Stomach (tissue), 9 donors: ENCODE data around the gene DYNLT1. TPM values are rescaled to one million over a fixed set of nuclear protein-coding genes. Genes with fewer than 3 reads are reported as not detected.
"Not testable (repeated sequence)": the region's sequence is repeated elsewhere in the genome, so short reads cannot be mapped to it uniquely, and the experiment has no call there.

Experiments used
- DNase-seq, 2 donors: peaks; one replicate each; pipeline versions ENCODE4 v3.0.0 to v3.0.0-alpha.2; 2013 to 2019
- H3K27ac ChIP-seq, 5 donors: fragments of 200-600 bp in 4 of 5; sonication (generic) in 4 of 5; one replicate each; pipeline ENCODE4 v1.5.1; 2013 to 2019; ENCODE audit warnings: mild to moderate bottlenecking in 1 of 5, moderate library complexity in 1 of 5
- H3K27me3 ChIP-seq, 3 donors: fragments of 200-600 bp; sonication (generic); one replicate each; pipeline ENCODE4 v1.5.1; 2017 to 2019; ENCODE audit warnings: mixed run types in 1 of 3
- H3K36me3 ChIP-seq, 4 donors: fragments of 200-600 bp; sonication (generic); 1 replicate in 3 of 4; 2 replicates in 1 of 4; pipeline ENCODE4 v1.5.1; 2016 to 2019
- H3K4me1 ChIP-seq, 4 donors: fragments of 200-600 bp; sonication (generic); one replicate each; pipeline ENCODE4 v1.5.1; 2016 to 2019
- H3K4me3 ChIP-seq, 4 donors: fragments of 200-600 bp; sonication (generic) in 3 of 4; one replicate each; pipeline ENCODE4 v1.5.1; 2016 to 2019; ENCODE audit warnings: mild to moderate bottlenecking in 1 of 4
- H3K9me3 ChIP-seq, 4 donors: fragments of 200-600 bp; sonication (generic); one replicate each; pipeline ENCODE4 v1.5.1; 2016 to 2019
- EP300 ChIP-seq: sonication (generic); formaldehyde crosslinking; IDR thresholded peaks from one replicate; pipeline ENCODE4 v1.6.1; 2017; ENCODE audit warnings: antibody characterized with exemption
- POLR2A ChIP-seq, 4 donors: fragments of 450-650 bp; IDR thresholded peaks; one replicate each; pipeline ENCODE4 v1.6.1; 2016; ENCODE audit warnings: antibody characterized with exemption in 4 of 4, control low read depth in 2 of 4, mild to moderate bottlenecking in 1 of 4, moderate library complexity in 1 of 4
- POLR2AphosphoS5 ChIP-seq, 3 donors: sonication (generic); formaldehyde crosslinking; IDR thresholded peaks; one replicate each; pipeline ENCODE4 v1.6.1; 2016; ENCODE audit warnings: antibody characterized with exemption in 3 of 3
- WGBS, 5 donors: extraction: QIAGEN DNeasy Blood & Tissue Kit in 3 of 5; methylation state at CpG; one replicate each; pipeline versions ENCODE4 v1.1.5 to v1.1.7; 2013 to 2018; 5-methylcytosine and 5-hydroxymethylcytosine counted together
- intact Hi-C: fragments of 100-400 bp; cut with DNase I; formaldehyde crosslinking; loops from one replicate; pipeline ENCODE4 v1.15.1; 2023; ENCODE audit warnings: low total_unique reads
- polyA plus RNA-seq, 3 donors: library from polyadenylated mRNA; stranded (reverse); fragments of 200-250 nt; gene quantifications; one replicate each; pipeline ENCODE4 v1.2.3, GENCODE V29; 2013
- total RNA-seq, 5 donors: library from RNA; depleted of rRNA; stranded (reverse); fragments of >200 nt; gene quantifications; one replicate each; pipeline versions ENCODE4 v1.1.0 to v1.2.3, GENCODE V29; 2014 to 2016
- TF ChIP-seq, protein P1 (sequence below), 7 experiments: fragments of 450-650 bp in 4 of 7; fragments of 200-600 bp in 3 of 7; sonication (generic) in 3 of 7; IDR thresholded peaks; one replicate each; pipeline ENCODE4 v1.5.1; 2016 to 2019; ENCODE audit warnings: antibody characterized with exemption in 7 of 7, control low read depth in 2 of 7, mild to moderate bottlenecking in 1 of 7
- donor health status: healthy with polysubstance abuse.
- donor health status: Bipolar disorder and iron deficiency.
- donor health status: healthy.

Gene DYNLT1
- total and polyA plus RNA-seq, 8 donors = 5.8 to 294 (median 144) TPM

DNA sequence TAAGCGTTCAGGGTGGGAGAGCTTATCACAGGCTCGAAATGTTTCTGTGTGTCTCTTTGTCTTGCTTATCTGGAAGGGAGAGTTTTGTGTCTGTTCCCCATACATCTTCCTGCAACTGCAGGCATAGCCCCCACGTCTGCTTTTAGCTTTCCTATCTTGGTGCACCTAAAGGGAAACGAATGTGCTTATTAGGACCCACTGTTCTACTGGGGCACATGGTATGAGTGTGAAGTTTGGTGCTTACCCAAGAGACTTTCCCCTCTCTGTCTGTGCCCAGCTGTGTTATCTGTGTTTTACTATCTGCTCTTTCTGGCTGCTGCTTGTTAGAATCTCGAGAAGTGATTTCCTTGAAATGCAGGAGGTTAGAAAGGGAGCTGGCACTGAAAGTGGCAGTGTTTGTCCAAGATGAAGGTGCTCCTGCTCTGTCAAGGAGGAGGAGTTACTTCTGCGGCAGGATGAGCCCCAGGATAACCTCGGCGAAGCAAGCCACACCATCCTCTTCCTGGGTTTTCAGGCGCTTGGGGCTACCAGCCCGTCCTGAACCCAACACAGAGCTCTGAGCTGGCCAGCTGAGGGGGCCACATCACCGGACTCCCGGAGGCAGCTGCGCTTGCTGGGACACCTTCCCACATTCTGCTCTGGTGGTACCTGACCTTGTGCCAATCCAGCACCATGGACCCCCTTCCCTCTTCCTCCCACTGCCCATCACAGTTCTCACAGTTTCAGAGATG, 23.4 kb downstream of the DYNLT1 start:
- no peak for TF ChIP-seq POLR2A (IDR thresholded peaks at IDR 0.05)
- TF ChIP-seq EP300 = no peak
- no peak for TF ChIP-seq POLR2AphosphoS5 (IDR thresholded peaks at IDR 0.05)
- TF ChIP-seq, protein P1, sequence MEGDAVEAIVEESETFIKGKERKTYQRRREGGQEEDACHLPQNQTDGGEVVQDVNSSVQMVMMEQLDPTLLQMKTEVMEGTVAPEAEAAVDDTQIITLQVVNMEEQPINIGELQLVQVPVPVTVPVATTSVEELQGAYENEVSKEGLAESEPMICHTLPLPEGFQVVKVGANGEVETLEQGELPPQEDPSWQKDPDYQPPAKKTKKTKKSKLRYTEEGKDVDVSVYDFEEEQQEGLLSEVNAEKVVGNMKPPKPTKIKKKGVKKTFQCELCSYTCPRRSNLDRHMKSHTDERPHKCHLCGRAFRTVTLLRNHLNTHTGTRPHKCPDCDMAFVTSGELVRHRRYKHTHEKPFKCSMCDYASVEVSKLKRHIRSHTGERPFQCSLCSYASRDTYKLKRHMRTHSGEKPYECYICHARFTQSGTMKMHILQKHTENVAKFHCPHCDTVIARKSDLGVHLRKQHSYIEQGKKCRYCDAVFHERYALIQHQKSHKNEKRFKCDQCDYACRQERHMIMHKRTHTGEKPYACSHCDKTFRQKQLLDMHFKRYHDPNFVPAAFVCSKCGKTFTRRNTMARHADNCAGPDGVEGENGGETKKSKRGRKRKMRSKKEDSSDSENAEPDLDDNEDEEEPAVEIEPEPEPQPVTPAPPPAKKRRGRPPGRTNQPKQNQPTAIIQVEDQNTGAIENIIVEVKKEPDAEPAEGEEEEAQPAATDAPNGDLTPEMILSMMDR (IDR thresholded peaks at IDR 0.05) = no peak
- peaks cover 0 to 18% (median 3%) of the 10 kb centered on the region in 4 donors for H3K4me1 ChIP-seq
- WGBS, 5 donors = 73 to 83% (median 77%) methylated on average over 10 to 13 of the region's 13 CpGs
- no peaks in the 10 kb centered on the region for H3K9me3 ChIP-seq
- no peak overlapping the region for H3K4me3 ChIP-seq
- H3K36me3 ChIP-seq = peaks cover 37 to 80% (median 70%) of the 10 kb centered on the region in 4 donors
- intact Hi-C loops = no loop called here
- no peak overlapping the region for H3K27ac ChIP-seq
- DNase-seq = no peak
- H3K27me3 ChIP-seq = no peaks in the 10 kb centered on the region

DNA sequence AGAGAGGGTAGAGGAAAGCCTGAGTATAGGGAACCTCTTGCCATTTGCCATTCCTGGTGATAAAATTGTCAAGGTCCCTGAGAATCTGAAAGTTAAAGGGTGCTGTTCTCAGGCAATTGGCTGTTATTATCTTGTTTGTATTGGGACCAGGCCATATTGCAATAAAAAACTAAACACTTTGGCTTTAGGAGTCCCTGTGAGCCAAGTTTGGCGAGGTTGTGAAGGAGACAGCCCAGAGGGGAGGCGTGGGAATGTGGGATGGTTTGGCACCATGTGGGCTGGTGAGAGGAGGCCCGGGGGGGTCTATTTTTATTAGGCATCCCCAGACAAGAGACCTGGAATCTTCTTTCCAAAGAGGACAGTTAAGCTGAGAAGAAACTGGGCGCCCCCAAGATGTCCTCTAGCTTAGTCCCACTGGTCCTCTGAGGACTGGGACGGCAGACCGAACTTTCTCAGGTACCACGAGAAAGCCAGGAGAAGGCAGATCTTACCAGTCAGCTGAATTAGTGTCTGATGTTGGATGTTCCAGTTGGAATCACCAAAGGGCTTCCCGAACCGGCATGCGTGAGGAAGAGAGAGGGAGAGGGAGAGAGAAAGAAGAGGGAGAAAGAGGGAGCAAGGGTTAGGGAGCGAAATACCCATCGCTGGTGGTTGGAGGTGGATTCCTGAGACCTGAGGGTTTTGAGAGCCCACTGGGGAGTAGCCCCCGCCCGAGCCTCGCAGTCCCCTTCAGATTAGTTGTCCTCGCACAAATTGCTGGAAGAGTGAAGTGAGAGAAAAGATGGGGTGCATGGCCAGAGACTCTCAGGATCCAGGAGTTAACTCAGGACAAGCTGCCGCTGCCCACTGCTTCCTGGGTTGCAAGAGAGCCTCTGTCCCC, 24.4 kb downstream of the DYNLT1 start:
- Histone ChIP-seq H3K27me3 (no peaks in the 10 kb centered on the region), H3K36me3 (peaks cover 27 to 70% (median 63%) of the 10 kb centered on the region in 4 donors), H3K4me3 (no peak overlapping the region), H3K9me3 (peaks cover 0 to 4% (median 0%) of the 10 kb centered on the region in 4 donors), H3K27ac (no peak overlapping the region), H3K4me1 (peaks cover 0 to 18% (median 3%) of the 10 kb centered on the region in 4 donors)
- peak in 1 of 2 donors; percentile 26 for DNase-seq
- TF ChIP-seq EP300 = no peak
- TF ChIP-seq POLR2A (IDR thresholded peaks at IDR 0.05) = no peak
- TF ChIP-seq, protein P1 (IDR thresholded peaks at IDR 0.05) = no peak
- no peak for TF ChIP-seq POLR2AphosphoS5 (IDR thresholded peaks at IDR 0.05)
- 84 to 90% (median 89%) methylated on average over 17 of the region's 17 CpGs for WGBS, 5 donors
- intact Hi-C loops = no loop called here

DNA sequence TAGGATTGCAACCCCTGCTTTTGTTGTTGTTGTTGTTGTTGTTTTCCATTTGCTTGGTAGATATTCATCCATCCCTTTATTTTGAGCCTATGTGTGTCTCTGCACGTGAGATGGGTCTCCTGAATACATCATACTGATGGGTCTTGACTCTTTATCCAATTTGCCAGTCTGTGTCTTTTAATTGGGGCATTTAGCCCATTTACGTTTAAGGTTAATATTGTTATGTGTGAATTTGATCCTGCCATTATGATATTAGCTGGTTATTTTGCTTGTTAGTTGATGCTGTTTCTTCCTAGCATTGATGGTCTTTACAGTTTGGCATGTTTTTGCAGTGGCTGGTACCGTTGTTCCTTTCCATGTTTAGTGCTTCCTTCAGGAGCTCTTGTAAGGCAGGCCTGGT, 26.3 kb downstream of the DYNLT1 start:
- H3K4me3 ChIP-seq, intact Hi-C loops, DNase-seq, H3K9me3 ChIP-seq, H3K27me3 ChIP-seq, H3K27ac ChIP-seq: not testable (repeated sequence)
- Histone ChIP-seq H3K36me3 (peaks cover 19 to 68% (median 60%) of the 10 kb centered on the region in 4 donors), H3K4me1 (peaks cover 0 to 12% (median 3%) of the 10 kb centered on the region in 4 donors)
- 90 to 96% (median 94%) methylated on average over 3 of the region's 3 CpGs for WGBS, 5 donors

DNA sequence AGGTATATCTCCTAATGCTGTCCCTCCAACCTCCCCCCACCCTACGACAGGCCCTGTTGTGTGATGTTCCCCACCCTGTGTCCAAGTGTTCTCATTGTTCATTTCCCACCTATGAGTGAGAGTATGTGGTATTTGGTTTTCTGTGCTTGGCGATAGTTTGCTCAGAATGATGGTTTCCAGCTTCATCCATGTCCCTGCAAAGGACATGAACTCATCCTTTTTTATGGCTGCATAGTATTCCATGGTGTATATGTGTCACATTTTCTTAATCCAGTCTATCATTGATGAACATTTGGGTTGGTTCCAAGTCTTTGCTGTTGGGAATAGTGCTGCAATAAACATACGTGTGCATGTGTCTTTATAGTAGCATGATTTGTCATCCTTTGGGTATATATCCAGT, 29.9 kb downstream of the DYNLT1 start:
- Histone ChIP-seq H3K4me1 (peaks cover 0 to 23% (median 9%) of the 10 kb centered on the region in 4 donors), H3K36me3 (peaks cover 27 to 70% (median 55%) of the 10 kb centered on the region in 4 donors)
- H3K27me3 ChIP-seq, H3K9me3 ChIP-seq, H3K27ac ChIP-seq, DNase-seq, H3K4me3 ChIP-seq, intact Hi-C loops: not testable (repeated sequence)
- WGBS, 5 donors = 97 to 100% (median 97%) methylated on average over 3 of the region's 3 CpGs

DNA sequence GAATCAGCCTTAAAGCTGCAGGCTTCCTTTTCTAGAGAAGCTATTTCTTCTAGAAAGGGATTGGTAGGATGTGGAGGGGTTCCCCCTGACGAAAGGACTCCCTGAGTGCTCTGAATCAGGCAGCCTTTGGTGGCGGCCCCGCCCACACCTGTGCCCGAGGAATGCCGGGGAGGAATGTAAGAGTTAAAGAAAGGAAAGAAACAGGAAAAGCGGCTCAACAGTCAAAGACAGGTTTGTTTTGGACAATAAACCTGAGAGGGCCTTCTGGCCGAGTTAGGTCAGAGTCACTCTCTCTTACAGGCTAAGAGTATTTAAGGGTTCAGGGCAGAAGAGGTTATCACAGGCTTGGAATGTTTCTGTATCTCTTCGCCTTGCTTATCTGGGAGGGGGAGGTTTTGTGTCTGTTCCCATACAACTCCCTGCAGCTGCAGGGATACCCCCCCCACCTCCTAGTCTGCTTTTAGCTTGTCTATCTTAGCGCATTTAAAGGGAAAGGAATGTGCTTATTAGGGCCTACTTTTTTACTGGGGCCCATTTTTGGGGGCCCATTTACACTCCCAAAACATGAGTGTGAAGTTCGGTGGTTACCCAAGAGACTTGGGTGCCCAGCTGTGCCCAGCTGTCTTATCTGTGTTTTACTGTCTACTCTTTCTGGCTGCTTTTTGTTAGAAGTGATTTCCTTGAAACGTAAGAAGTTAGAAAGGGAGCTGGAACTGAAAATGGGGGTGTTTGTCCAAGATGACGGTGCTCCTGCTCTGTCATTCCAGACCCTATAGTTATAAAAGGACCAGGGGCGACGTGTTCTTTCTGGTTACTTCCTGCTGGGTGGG, 32.8 kb downstream of the DYNLT1 start:
- intact Hi-C loops = no loop called here
- no peak overlapping the region for H3K27ac ChIP-seq
- H3K36me3 ChIP-seq = peaks cover 51 to 86% (median 75%) of the 10 kb centered on the region in 4 donors
- H3K4me1 ChIP-seq = peaks cover 0 to 18% (median 9%) of the 10 kb centered on the region in 4 donors
- H3K4me3 ChIP-seq = no peak overlapping the region
- H3K27me3 ChIP-seq = no peaks in the 10 kb centered on the region
- TF ChIP-seq EP300 = no peak
- TF ChIP-seq, protein P1 (IDR thresholded peaks at IDR 0.05) = no peak
- no peak for TF ChIP-seq POLR2A (IDR thresholded peaks at IDR 0.05)
- no peak for TF ChIP-seq POLR2AphosphoS5 (IDR thresholded peaks at IDR 0.05)
- peak; percentile 25 to 64 for DNase-seq
- WGBS, 5 donors = 47 to 65% (median 59%) methylated on average over 14 of the region's 14 CpGs
- peaks cover 0 to 4% (median 0%) of the 10 kb centered on the region in 4 donors for H3K9me3 ChIP-seq
